Measurements from ENCODE around the gene CCDC93.

DNA sequence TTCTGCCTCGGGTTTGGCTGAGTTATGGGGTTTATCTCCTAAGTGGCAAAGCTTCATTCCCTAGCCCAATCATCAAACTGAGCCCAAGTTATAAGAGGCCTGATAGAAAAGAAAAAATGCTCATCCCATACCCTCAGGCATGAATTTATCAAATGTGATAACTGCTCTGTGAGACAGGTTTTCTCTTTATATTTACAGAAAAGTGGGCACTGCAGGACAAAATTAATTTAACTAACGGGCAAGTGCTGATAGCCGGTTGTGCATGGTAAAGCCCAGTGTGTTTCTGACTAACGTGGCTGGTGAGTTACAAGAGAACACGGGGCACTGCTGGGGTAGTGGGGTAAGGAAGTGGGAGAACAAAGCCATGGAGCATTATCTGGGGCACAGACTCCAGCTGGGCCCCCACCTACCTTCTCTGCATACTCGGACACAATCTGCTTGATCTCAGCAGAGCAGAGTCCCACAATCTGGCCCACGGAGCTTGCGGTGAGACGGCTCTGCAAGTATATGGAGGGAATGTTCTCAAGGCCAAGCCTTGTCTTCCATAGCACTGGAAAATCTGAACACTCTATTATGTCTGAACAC lies 40.3 kb downstream of the CCDC93 start:
- TF ChIP-seq CTCF (IDR thresholded peaks at IDR 0.05) (no peak), POLR2A (IDR thresholded peaks at IDR 0.05) (no peak)

All from ovary (tissue), 3 donors.